H9 (cell line): Measurements from ENCODE around the gene TRRAP. TPM values are rescaled to one million over a fixed set of nuclear protein-coding genes. Genes with fewer than 3 reads are reported as not detected.
A peak's percentile ranks its signal among the peaks of the same experiment; 100 is the strongest.

ENCODE experiments used
- DNase-seq: peaks from one replicate; pipeline ENCODE4 v3.0.0-alpha.2; 2017
- H2AFZ ChIP-seq: one replicate; pipeline ENCODE4 v1.6.1; 2013; ENCODE audit warnings: mild to moderate bottlenecking, low read length, control low read depth, moderate library complexity
- H2AK5ac ChIP-seq: 2 replicates; pipeline ENCODE4 v1.6.1; 2013; ENCODE audit warnings: low read length, control low read depth, mixed read lengths; ENCODE audit not compliant: insufficient read length
- H2BK120ac ChIP-seq: one replicate; pipeline ENCODE4 v1.6.1; 2013; ENCODE audit warnings: low read depth, mild to moderate bottlenecking, low read length, control low read depth, inconsistent platforms; ENCODE audit not compliant: poor library complexity, severe bottlenecking
- H2BK12ac ChIP-seq: 2 replicates; pipeline ENCODE4 v1.6.1; 2013; ENCODE audit warnings: low read length, control low read depth, mixed read lengths, low read depth; ENCODE audit not compliant: insufficient read length
- H2BK15ac ChIP-seq: 2 replicates; pipeline ENCODE4 v1.6.1; 2013; ENCODE audit warnings: low read depth, low read length, control low read depth
- H2BK20ac ChIP-seq: one replicate; pipeline ENCODE4 v1.6.1; 2013; ENCODE audit warnings: low read depth, mild to moderate bottlenecking, low read length, control low read depth, inconsistent platforms; ENCODE audit not compliant: poor library complexity, severe bottlenecking
- H2BK5ac ChIP-seq: 2 replicates; pipeline ENCODE4 v1.6.1; 2013; ENCODE audit warnings: low read length, control low read depth, mixed read lengths; ENCODE audit not compliant: insufficient read length
- H3K14ac ChIP-seq: 2 replicates; pipeline ENCODE4 v1.6.1; 2013; ENCODE audit warnings: low read length, control low read depth; ENCODE audit not compliant: insufficient read depth
- H3K18ac ChIP-seq: 2 replicates; pipeline ENCODE4 v1.6.1; 2013; ENCODE audit warnings: low read depth, mild to moderate bottlenecking, mixed read lengths, low read length, control low read depth; ENCODE audit not compliant: insufficient read length
- H3K23ac ChIP-seq: 2 replicates; pipeline ENCODE4 v1.6.1; 2013; ENCODE audit warnings: low read length, control low read depth, mixed read lengths, low read depth; ENCODE audit not compliant: insufficient read length
- H3K23me2 ChIP-seq: 2 replicates; pipeline ENCODE4 v1.6.1; 2013; ENCODE audit warnings: low read depth, mild to moderate bottlenecking, mixed read lengths, low read length, control low read depth; ENCODE audit not compliant: insufficient read length, poor library complexity, severe bottlenecking
- H3K27ac ChIP-seq: 2 replicates; pipeline ENCODE4 v1.5.1; 2013; ENCODE audit warnings: low read length, control low read depth, mixed read lengths, low read depth; ENCODE audit not compliant: insufficient read length
- H3K27me3 ChIP-seq: 2 replicates; pipeline ENCODE4 v1.6.1; 2013; ENCODE audit warnings: low read length, control low read depth, inconsistent platforms; ENCODE audit not compliant: insufficient read depth
- H3K4ac ChIP-seq: 2 replicates; pipeline ENCODE4 v1.6.1; 2013; ENCODE audit warnings: low read depth, mild to moderate bottlenecking, control low read depth, inconsistent platforms, low read length, moderate library complexity
- H3K4me1 ChIP-seq: 2 replicates; pipeline ENCODE4 v1.6.1; 2013; ENCODE audit warnings: low read length, control low read depth, inconsistent platforms; ENCODE audit not compliant: insufficient read depth
- H3K4me2 ChIP-seq: 2 replicates; pipeline ENCODE4 v1.6.1; 2013; ENCODE audit warnings: low read length, control low read depth, mixed read lengths; ENCODE audit not compliant: insufficient read length, insufficient read depth
- H3K56ac ChIP-seq: 2 replicates; pipeline ENCODE4 v1.6.1; 2013; ENCODE audit warnings: low read depth, mild to moderate bottlenecking, mixed read lengths, low read length, control low read depth; ENCODE audit not compliant: insufficient read length
- H3K79me1 ChIP-seq: 2 replicates; pipeline ENCODE4 v1.6.1; 2013; ENCODE audit warnings: low read depth, mild to moderate bottlenecking, moderate library complexity, low read length, control low read depth, inconsistent platforms; ENCODE audit not compliant: insufficient read depth, poor library complexity, severe bottlenecking
- H3K79me2 ChIP-seq: 2 replicates; pipeline ENCODE4 v1.6.1; 2013; ENCODE audit warnings: low read length, control low read depth, inconsistent platforms; ENCODE audit not compliant: insufficient read depth
- H3K9ac ChIP-seq: 2 replicates; pipeline ENCODE4 v1.6.1; 2013; ENCODE audit warnings: low read length, control low read depth, mixed read lengths; ENCODE audit not compliant: insufficient read length; ENCODE audit errors: extremely low read depth
- H3K9me3 ChIP-seq: one replicate; pipeline ENCODE4 v1.6.1; 2013; ENCODE audit warnings: low read depth, low read length, inconsistent platforms; ENCODE audit not compliant: control insufficient read depth
- H3T11ph ChIP-seq: one replicate; pipeline ENCODE4 v1.6.1; 2013; ENCODE audit warnings: mild to moderate bottlenecking, low read length, control low read depth, inconsistent platforms
- H4K20me1 ChIP-seq: one replicate; pipeline ENCODE4 v1.6.1; 2013; ENCODE audit not compliant: control insufficient read depth, insufficient read length, insufficient read depth
- H4K5ac ChIP-seq: 2 replicates; pipeline ENCODE4 v1.6.1; 2013; ENCODE audit warnings: low read depth, mild to moderate bottlenecking, mixed read lengths, low read length, control low read depth; ENCODE audit not compliant: insufficient read length
- H4K8ac ChIP-seq: replicated peaks from 2 replicates; pipeline ENCODE4 v1.6.1; 2013; ENCODE audit warnings: low read length, control low read depth, mixed read lengths, low read depth; ENCODE audit not compliant: insufficient read length
- H4K91ac ChIP-seq: 2 replicates; pipeline ENCODE4 v1.6.1; 2013; ENCODE audit warnings: low read depth, mild to moderate bottlenecking, moderate library complexity, mixed read lengths, low read length, control low read depth; ENCODE audit not compliant: insufficient read length
- H3K27ac Mint-ChIP-seq, 3 experiments: 2 replicates in 2 of 3; 3 replicates in 1 of 3; pipeline ENCODE4 v1.8.0; 2020 to 2021; ENCODE audit warnings: mixed read lengths in 3 of 3, mild to moderate bottlenecking in 1 of 3, moderate library complexity in 1 of 3
- H3K27me3 Mint-ChIP-seq: 2 replicates; pipeline ENCODE4 v1.8.0; 2021; ENCODE audit warnings: low read depth, mild to moderate bottlenecking, moderate library complexity, mixed read lengths
- H3K36me3 Mint-ChIP-seq, 3 experiments: 2 replicates in 2 of 3; 3 replicates in 1 of 3; pipeline ENCODE4 v1.8.0; 2020 to 2021; ENCODE audit warnings: low read depth in 3 of 3, mixed read lengths in 3 of 3; ENCODE audit not compliant: insufficient read depth in 1 of 3
- H3K4me1 Mint-ChIP-seq, 2 experiments: 2 replicates each; pipeline ENCODE4 v1.8.0; 2020; ENCODE audit warnings: mixed read lengths in 2 of 2
- H3K4me3 Mint-ChIP-seq, 2 experiments: 2 replicates in 1 of 2; 3 replicates in 1 of 2; pipeline ENCODE4 v1.8.0; 2020 to 2021; ENCODE audit warnings: mild to moderate bottlenecking in 2 of 2, mixed read lengths in 2 of 2, moderate library complexity in 1 of 2
- H3K9me3 Mint-ChIP-seq, 2 experiments: 2 replicates in 1 of 2; 3 replicates in 1 of 2; pipeline ENCODE4 v1.8.0; 2020; ENCODE audit warnings: mild to moderate bottlenecking in 2 of 2, mixed read lengths in 2 of 2, moderate library complexity in 1 of 2
- WGBS: extraction: QIAGEN DNeasy Blood & Tissue Kit; methylation state at CpG from one replicate; pipeline ENCODE4 v1.1.7; 2013; ENCODE audit warnings: missing lambda C conversion rate, low lambda C conversion rate, mixed read lengths; ENCODE audit not compliant: insufficient read length; ENCODE audit errors: extremely low coverage; 5-methylcytosine and 5-hydroxymethylcytosine counted together
- total RNA-seq: library from RNA; stranded (reverse); gene quantifications from 2 replicates; pipeline ENCODE4 v1.2.1, GENCODE V29; 2021
- TF ChIP-seq, protein P1 (sequence below): fragments of 200-600 bp; sonication (generic); conservative IDR thresholded peaks from 3 replicates; pipeline ENCODE4 v1.8.0; 2021; ENCODE audit warnings: antibody characterized with exemption, mild to moderate bottlenecking

Gene TRRAP
- total RNA-seq, 1 experiment from 2014 or later, result 58.6 TPM

DNA sequence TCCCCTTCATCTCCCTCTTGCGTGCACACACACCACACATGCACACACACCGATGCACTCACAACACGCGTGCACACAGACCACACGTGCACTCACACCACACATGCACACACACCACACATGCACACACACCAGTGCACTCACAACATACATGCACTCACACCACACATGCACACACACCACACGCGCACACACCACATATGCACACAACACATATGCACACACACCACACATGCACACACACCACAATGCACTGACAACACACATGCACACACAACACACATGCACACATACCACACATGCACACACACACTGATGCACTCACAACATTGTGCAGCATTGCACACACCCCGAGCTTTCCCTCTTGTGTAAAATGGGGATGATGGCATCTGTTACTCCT lies 68.1 kb downstream of the TRRAP start:
- H4K5ac ChIP-seq, result peak overlapping the region; percentile 18
- H3K56ac ChIP-seq, result no peak overlapping the region
- no peak overlapping the region for H3K23ac ChIP-seq
- no peak overlapping the region for H2BK20ac ChIP-seq
- H4K91ac ChIP-seq, result no peak overlapping the region
- DNase-seq, result no peak
- H4K20me1 ChIP-seq, result no peaks in the 10 kb centered on the region
- no peaks in the 10 kb centered on the region for H3K9me3 ChIP-seq
- no peak overlapping the region for H2BK12ac ChIP-seq
- H3K4me2 ChIP-seq, result no peak overlapping the region
- Mint-ChIP-seq H3K4me1 (no peaks in the 10 kb centered on the region), H3K9me3 (no peaks in the 10 kb centered on the region), H3K4me3 (no peak overlapping the region), H3K36me3 (peaks cover 24 to 85% (median 67%) of the 10 kb centered on the region in 3 experiments; a peak in 6 of 7 replicates), H3K27ac (peak overlapping the region in 2 of 3 experiments; percentile 37 to 60; a peak in 3 of 7 replicates), H3K27me3 (no peaks in the 10 kb centered on the region)
- no peak overlapping the region for H3K4ac ChIP-seq
- H3K27me3 ChIP-seq, result no peaks in the 10 kb centered on the region
- H2BK15ac ChIP-seq, result no peak overlapping the region
- H3T11ph ChIP-seq, result no peak overlapping the region
- no CpG with 5 or more reads among the region's 8 CpGs for WGBS
- no peak overlapping the region for H3K18ac ChIP-seq
- no peak overlapping the region for H4K8ac ChIP-seq
- H3K23me2 ChIP-seq, result no peaks in the 10 kb centered on the region
- peak overlapping the region; percentile 19 for H2BK5ac ChIP-seq
- no peaks in the 10 kb centered on the region for H3K4me1 ChIP-seq
- no peak overlapping the region for H3K14ac ChIP-seq
- no peak overlapping the region for H2AFZ ChIP-seq
- no peaks in the 10 kb centered on the region for H3K79me2 ChIP-seq
- no peak overlapping the region for H2BK120ac ChIP-seq
- H3K9ac ChIP-seq, result no peak overlapping the region
- no peak overlapping the region for H2AK5ac ChIP-seq
- no peak overlapping the region for H3K27ac ChIP-seq
- TF ChIP-seq, protein P1, sequence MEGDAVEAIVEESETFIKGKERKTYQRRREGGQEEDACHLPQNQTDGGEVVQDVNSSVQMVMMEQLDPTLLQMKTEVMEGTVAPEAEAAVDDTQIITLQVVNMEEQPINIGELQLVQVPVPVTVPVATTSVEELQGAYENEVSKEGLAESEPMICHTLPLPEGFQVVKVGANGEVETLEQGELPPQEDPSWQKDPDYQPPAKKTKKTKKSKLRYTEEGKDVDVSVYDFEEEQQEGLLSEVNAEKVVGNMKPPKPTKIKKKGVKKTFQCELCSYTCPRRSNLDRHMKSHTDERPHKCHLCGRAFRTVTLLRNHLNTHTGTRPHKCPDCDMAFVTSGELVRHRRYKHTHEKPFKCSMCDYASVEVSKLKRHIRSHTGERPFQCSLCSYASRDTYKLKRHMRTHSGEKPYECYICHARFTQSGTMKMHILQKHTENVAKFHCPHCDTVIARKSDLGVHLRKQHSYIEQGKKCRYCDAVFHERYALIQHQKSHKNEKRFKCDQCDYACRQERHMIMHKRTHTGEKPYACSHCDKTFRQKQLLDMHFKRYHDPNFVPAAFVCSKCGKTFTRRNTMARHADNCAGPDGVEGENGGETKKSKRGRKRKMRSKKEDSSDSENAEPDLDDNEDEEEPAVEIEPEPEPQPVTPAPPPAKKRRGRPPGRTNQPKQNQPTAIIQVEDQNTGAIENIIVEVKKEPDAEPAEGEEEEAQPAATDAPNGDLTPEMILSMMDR, result no peak
- H3K79me1 ChIP-seq, result no peaks in the 10 kb centered on the region
